ENCODE results near the gene AFAP1L2.

The AFAP1L2 gene

DNA sequence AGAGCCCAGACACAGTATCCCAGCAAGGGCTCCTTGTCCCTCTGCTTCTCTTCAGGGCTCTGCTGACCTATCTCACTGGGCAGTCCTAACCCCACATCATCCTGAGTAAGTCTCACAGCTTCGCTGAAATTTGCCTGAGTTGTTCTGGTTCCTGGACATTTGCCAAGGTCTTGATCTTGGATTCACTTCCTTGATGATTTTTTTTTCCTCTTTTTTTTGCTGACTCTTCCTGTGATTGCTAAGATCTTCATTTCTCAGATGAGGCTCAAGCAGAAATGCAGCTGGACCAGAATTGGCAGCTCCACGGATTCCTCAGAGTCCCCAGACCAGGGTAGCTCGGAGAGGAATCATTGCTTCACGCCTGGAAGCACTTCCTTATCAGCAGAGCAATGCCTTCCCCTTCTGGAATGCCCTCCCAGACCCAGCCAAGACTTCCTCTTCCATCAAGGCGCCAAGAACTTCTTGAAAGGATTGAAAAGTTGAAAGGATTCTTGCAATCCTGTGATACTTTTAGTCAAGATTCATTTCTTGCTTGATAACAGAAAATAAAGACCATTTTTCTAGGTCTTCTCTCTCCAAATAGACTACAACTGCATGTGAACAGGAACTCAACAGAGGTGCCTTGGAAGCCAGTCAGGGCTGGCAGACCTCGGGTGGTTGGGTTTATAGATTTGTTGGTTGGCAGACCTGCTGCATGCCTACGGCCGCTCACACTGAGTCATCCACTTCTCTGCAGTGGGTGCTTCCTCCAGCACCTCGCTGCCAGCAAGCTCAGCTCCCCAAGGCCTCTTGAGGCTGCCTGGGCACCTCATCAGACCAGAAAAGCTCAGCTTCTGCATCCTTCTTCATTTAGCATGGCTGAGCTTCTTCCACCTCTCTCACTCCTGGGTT, 8.8 kb upstream of the AFAP1L2 start:
- DNase-seq = no peak

DNA sequence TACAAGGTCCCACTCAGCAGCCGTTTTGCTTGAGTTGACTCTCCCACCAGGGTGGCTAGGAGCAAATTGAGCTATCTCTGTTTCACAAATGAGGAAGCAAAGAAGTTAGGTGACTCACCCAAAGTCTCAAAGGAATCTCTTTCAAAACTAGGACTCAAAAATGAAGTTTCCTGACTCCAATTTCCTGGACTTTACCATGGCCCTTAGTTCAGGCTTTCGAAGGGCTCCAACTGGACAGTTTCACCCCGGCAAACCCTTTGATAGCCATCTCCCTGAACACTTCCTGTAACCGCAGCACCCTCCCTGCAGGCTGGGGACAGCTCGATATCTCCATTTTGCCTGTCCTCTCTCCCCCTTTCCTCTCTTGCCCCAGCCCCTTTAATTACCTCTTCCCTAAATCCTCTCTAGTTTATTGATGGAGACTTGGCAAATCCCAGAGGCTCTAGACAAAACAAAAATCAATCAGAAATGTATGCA, 4.7 kb upstream of the AFAP1L2 start:
- no peak for DNase-seq

DNA sequence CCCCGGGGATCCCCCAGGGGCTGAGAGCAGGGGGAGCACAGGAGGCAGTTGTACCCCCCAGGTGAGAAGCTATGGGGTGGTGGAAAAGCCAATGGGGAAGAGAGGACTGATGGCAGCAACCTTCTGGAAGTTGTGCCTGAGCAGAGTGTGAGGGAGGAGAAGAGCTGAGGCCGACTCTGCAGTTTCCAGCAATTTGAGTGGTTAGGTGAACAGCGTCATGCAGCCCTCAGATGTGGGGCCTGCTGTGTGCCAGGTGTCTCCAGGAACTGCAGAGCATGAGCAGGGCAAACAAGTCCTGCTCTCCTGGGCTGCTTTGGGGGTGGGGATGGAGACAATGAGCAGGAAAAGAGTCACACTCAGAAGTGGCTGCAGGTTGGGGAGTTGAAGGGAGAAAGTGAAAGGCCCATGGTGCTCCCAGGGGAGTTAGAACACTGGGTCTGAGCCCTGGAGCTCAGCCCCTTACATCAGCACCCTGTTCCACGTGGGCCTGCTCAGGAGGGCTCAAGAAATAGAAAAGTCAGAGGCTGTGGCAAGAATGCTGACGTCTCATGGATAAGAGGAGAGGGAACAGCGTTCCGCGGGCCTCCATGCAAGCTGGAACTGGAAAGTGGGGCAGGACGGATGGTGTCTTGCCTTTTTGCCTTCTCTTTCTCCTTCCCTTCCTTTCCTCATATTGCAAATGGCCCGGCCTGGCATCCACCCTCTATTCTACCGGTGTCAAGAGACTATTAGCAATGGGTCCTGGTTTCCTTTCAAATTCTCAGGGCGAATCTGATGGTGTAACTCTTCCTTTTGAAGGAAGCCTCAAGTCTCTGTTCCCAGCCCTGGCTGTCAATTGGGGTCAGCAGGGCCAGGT, 4.0 kb upstream of the AFAP1L2 start:
- no peak for DNase-seq

DNA sequence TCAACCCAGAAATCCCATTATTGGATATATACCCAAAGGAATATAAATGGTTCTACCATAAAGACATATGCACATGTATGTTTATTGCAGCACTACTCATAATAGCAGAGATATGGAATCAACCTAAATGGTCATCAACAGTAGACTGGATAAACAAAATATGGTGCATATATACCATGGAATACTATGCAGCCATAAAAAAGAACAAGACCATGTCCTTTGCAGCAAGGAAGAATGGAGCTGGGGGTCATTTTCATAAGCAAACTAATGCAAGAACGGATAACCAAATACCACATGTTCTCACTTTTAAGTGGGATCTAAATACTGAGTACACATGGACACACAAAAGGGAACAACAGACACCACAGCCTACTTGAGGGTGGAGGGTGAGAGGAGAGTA, 2.2 kb upstream of the AFAP1L2 start:
- no peak for DNase-seq

DNA sequence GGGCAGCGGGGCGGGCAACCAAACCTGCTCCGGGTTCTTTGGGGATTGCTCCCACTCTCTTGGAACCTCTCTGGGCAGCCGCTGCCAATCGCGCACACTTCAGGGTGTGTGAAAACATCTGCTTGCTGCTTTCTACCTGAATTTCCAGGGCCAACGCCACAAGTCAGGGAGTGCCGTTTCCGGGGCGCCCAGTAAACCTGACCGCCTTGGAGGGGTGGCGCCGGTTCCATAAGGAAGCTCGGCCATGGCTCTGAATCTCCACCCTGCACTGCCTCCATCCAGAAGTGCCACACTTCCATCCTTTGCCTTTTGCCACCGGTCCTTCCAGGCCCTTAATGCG, 679 bp upstream of the AFAP1L2 start:
- no peak for DNase-seq

DNA sequence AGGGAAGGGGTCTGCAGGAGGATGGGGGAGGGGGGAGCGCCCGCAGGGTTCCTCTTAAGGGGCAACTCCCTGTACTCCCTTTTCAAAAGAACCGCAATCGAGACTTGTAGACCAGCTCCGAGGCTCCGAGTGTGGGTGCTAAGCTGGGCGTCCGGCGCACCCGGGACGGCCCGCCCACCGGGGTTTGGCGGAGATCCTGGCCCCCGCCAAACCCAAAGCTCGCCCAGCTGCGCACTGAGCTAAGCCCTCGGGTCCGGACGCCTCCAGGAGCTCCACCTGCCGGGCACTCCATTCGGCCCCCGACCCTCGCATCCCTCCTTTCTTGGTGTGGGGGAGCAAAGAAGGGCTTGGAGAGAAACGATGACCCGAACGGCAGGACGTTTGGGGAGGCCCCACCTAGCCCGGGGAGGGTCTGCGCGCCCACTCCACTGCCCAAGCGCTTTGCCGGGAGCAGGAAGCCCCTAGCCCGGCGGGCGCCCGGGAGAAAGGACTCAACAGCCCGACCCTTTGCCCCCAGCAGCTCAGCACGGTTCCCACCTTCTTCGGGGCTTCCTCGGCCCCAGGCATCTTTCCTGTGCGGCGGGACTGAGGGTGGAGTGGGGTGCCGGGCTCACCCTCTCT, 651 bp downstream of the AFAP1L2 start:
- DNase-seq = no peak

DNA sequence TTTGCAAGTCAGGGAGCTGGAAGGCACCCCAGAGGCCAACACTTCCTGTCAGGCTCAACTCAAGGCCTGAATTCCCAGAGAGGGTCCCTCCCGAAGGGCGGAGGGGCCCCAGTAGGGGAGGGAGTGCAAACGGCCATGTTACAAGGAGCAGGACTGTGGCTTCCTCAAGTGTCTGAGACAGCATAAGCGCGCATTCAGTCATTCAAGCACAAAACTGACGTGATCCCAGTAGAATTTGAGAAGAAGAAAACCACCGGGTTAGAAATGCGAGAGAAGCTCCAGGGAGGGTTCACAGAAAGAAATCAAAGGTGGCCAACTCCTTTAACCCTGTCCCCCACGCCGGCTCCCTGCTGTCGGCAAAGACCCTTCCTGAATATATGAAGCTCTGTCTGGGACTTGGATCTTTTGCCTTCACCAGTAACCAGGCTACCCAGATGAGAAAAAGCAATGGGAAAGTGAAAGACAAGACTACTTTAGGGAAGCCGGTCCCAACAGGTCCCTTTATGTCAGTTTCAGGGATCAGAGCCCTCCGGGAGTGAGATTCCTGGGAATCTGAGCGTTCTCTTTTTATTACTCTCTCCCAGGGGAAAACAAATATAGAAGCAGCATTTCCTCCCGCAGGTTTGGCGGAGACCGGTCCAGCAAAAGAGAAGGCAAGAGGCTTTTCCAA, 1.3 kb downstream of the AFAP1L2 start:
- no peak for DNase-seq

DNA sequence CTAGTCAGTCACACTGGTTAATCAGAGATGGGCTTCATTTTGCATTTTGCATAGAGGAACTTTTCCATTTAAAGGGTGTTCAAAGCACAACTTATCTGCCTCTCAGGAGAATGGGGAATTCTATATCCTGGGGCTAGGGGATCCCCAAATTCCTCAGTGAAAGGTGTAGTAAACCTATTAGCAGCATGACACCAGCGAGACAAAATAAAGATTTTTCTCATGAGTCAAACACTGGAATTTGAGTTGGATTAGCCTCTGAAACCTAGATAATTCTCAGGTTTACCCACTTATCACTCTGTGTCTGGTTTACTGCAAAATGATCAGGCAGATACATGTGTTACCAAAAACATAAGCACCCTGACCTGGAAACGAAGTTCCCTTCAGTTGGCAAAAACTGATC, 2.1 kb downstream of the AFAP1L2 start:
- DNase-seq = no peak

DNA sequence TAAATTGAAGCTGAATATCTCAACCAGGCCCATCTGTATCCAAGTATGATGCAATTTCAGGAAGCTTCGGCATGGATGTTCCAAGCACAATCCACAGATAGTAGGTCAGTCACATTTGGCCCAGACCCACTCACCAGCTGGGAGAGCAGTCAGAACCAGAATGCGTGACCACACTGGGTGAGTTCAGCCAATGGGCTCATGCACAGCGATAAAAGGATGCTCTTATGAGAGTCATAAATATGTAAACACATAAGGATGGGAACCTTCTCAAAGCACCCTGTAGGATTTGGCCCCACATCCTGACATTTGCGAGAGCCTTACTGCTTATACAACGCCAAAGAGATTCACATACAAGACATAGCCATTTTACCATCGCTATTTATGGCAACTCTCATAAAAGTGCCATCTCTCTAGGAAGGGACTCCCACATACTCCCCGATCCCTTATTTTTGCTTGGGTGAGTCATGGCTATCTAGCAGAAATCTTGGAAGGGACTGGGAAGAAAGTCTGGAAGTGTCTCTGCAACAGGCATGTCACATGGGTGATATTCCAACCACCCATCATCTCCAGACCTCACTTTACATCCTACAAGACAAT, 3.0 kb downstream of the AFAP1L2 start:
- no peak for DNase-seq

DNA sequence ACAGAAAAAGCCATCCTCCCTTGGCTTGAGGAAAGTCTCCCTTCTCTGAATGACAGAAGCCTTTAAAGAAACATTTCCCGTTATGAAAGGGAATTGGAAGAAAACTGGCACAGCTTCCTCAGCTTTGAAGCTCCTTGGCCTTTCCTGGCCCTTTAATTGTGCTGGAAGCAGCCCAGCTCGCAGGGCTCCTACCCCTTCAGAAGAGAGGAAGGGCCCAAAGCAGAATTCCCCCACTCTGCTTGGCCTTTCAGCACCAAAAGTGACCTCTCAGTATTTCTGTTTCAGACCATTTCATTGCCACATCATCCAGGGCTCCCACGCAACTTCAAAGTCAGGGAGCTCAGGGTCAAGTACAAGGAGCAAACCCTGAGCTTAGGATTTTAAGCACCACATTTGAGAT, 4.2 kb downstream of the AFAP1L2 start:
- DNase-seq = no peak

DNA sequence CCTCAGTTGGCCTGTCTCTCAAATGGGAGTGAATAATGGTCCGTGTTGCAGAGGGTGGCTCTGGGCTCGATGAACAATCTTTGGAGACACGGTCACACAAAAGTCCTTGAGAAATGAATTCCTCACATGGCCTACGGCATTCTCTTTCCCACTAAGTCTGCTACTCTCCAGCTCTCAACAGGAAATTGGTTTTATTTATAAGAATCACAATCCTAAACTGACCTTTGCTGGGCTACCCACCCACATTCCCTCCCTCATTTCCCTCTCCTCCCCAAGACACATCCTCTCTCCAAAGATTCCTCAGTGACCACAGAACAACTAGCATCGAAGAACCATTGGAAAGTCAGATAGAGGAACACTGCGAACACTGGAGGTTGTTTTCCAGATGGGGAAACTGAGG, 4.7 kb downstream of the AFAP1L2 start:
- DNase-seq = no peak

DNA sequence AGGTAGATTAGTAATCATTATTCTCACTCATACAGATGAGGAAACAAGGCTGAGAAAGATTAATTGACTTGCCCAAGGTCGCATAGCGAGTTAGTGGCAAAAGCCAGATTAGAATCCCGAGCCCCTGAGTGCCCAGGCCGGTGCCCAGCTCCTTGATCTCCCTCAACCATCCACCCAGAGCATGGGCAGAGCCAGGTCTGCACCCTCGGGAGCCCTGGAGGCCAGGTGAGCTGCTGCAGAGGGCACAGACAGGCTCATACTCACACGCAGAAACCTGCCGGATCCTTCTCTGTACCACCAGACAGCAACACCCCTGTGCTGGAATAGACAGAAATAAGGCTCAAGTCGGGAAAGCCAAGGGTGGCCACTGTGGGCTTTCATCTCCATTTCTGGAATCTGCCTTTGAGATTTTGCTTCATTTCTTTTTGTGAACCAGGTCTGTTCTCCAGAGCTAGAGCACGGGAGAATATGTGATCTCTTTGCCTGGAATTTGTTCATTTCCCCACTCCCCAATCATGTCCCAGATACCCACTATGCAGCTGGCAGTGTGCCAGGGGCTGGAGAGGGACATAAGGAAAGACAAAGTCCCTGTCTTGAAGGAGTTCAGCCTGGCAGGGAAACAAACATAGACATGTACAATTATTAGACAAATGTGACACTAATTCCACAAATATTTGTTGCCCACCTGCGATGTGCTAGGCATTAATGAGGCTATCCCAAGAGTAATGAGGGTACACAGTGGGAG, 5.5 kb downstream of the AFAP1L2 start:
- DNase-seq = no peak

DNA sequence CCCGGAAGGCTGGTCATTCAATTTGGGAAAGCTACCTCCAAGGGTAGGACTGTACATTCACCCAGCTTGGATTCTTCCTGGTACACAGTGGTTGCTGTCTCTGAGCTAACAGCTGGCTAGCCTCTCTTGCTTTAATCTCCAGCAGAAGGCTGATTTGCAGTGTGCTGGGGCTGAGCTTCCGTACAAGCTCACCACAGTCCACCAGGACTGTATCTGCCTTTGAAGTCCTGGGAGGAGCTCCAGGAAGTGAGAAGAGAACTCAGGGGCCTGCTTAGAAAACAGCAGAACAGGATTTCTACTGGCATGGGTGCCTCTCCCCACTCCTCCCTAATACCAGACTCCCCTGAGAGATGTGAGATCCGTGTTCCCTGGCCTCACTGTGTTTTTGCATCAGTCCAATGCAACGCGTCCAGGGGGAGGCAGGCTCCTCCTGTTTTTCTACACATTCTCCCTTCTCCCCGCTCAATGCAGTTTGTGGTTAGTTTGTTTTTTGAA, 6.6 kb downstream of the AFAP1L2 start:
- no peak for DNase-seq

DNA sequence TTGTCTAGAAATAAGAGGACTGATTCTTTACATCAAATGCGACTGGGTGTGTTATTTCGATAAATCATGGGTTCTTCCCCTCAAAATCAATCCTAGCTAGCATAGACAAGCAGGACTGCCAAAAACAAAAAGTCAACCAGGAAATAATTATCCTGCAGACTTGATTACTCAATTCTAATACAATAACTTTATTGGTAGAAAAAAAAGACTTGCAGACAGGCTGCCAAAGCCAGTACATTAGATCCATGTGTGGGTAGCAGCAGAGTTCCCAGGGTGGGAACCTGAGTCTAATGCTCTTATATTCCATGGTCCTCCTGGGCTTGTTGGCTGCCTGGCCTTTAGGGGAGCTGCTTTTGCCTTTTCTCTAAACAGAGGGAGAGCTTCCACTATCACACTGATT, 7.8 kb downstream of the AFAP1L2 start:
- no peak for DNase-seq

DNA sequence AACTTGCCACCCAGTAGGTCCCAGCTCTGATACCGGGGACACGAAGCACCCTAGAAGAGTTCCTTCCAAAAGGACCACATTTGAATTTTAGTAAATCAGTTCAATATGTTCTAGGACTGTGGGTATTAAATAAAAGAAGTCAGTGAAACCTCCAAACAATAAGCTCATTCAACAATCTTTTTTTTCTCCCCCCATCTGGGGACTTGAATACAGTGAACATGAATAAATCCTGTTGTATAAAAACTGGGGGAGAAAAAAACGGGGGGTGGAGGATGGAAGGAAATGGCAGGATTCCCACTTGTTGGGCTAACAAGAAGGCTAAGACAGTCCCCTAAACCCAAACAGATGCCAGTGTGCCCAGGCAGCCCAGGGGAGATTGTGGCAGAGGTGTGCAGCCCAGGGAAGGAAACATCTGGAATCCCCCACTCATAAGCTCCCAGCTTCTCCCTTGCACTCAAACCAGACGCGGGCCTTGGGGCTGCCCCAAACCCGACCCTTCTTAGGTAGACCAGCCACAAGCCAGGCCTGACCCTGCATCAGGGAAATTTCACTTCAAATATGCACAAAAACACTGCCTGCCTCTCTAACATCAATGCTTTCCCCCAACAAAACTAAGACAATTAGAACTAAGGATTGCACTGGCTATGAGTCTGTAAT, 8.8 kb downstream of the AFAP1L2 start:
- DNase-seq = no peak

DNA sequence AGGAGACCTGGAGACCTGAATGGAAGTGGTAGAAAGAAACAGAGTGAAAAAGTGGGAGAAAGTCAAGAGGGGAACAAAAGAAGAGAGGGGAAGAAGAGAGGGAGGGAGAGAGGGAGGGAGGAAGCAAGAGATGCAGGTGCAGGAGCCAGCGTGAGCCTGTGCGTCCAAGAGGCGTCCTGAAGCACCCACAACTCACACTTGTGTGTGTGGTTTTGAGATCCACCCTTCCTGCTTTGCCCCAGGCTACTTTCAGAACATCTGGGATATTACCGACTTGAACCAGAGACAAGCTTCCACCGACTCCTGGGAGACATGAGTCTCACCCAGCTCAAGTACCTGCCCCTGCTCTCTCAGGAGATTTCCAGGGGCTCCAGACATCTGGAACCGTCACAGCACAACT, 9.8 kb downstream of the AFAP1L2 start:
- no peak for DNase-seq

DNA sequence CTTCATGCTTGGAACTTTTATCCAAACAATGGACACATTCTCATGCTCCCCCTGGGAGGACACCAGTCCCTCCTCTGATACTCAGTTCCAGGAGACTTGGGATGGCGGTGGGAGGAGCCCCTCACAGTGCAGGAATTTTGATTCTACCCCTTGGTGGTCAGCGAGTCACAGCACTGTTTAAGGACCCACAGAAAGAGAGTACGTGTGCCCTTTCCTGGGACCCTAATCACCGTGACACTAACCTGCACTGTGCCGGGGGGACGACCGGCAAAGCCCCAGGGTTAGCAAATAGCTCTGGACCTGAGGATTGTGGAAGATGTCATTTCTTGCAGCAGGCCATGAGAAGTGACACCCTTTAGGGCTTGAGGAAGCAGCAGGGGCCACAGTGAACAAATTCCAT, 10.4 kb downstream of the AFAP1L2 start:
- DNase-seq = no peak

DNA sequence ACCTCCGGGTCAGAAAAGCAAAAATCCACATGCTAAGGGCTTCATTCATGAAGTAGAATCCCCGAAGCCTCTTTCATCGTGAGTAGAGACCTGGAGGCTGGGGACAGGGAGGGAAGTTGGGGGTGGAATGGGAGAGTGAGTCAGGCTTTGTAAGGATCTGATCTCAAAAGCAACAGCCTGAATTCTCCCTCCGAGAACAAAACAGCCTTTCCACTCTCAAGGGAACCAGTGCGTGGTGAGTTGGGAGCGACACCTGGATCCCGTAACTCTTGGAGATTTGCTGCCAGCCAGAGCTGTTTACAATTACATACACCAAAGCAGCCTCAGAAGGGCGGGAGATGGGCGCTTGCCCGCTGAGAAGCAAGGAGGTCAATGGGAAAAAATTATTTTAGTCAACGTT, 10.8 kb downstream of the AFAP1L2 start:
- DNase-seq = no peak

DNA sequence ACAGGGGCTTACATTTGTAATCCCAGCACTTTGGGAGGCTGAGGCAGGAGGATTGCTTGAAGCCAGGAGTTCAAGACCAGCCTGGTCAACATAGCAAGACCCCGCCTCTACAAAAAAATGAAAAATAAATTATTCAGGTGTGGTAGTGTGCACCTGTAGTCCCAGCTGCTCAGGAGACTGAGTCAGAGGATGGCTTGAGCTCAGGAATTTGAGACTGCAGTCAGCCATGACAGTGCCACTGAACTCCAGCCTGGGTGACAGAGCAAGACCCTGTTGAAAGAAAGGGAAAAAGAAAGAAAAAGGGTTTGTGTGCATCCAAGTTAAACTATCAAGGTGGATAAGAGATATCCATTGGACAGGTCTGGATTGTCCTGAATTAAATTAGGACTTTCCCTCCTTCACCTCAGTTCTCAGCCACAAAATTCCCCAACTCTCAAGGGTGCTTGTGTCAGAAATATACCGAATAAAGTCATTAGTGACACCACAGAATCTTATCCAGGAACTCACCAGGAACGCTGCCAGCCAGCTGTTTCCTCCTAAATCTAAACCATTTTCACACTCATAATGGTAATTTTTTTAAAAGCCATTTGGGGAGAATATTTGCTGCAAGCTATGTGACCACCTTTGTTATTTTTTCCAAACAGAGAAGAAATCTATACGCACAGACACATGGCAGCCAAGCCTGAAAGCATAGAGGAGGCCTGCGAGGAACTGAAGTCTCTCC, 12.0 kb downstream of the AFAP1L2 start:
- DNase-seq = no peak

DNA sequence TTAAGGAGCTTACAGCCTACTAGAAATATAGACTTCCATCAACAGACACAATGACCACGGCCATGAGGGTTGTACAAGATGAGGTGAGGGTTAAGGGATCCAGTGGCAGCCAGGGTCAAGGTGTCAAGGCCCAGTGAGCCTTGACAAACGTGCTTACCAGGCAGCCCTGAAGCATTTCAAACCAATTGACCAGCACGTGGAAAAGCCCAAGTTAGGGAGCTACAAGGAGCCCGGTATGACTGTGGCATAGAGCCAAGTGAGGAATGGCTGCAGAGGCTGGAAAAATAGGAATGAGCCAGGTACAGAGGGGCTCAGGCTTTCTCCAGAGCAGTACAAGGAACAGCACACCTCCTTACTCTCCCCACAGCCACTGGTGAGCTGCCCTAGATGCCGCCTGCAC, 12.7 kb downstream of the AFAP1L2 start:
- no peak for DNase-seq
